Thoracic aorta (tissue), 2 donors: ENCODE data around the gene FCMR. TPM values are rescaled to one million over a fixed set of nuclear protein-coding genes. Genes with fewer than 3 reads are reported as not detected.

ENCODE experiments used
- ATAC-seq: fragments of 150-250 bp; one replicate; pipeline ENCODE4 v1.8.0; 2017; ENCODE audit warnings: low read depth; ENCODE audit not compliant: insufficient number of reproducible peaks, low FRiP score
- DNase-seq: peaks from one replicate; pipeline ENCODE4 v3.0.0-alpha.2; 2020; ENCODE audit warnings: low spot score
- H3K27ac ChIP-seq, 2 donors: fragments of 200-600 bp; sonication (generic); 1 replicate in 1 of 2; 2 replicates in 1 of 2; pipeline ENCODE4 v1.5.1; 2016; ENCODE audit warnings: mild to moderate bottlenecking in 2 of 2, moderate library complexity in 2 of 2
- H3K27me3 ChIP-seq: fragments of 200-600 bp; sonication (generic); replicated peaks from 2 replicates; pipeline ENCODE4 v1.6.0; 2016; ENCODE audit warnings: mild to moderate bottlenecking; ENCODE audit not compliant: insufficient read depth
- H3K36me3 ChIP-seq: fragments of 200-600 bp; sonication (generic); one replicate; pipeline ENCODE4 v1.5.1; 2016
- H3K4me1 ChIP-seq, 2 donors: fragments of 200-600 bp; sonication (generic); 1 replicate in 1 of 2; 2 replicates in 1 of 2; pipeline versions ENCODE4 v1.5.1 to v1.6.0; 2016; ENCODE audit warnings: low read depth in 2 of 2, mild to moderate bottlenecking in 1 of 2; ENCODE audit not compliant: control insufficient read depth in 1 of 2
- H3K4me3 ChIP-seq: fragments of 200-600 bp; sonication (generic); 2 replicates; pipeline ENCODE4 v1.5.1; 2016; ENCODE audit warnings: mild to moderate bottlenecking
- H3K9me3 ChIP-seq: fragments of 200-600 bp; sonication (generic); 2 replicates; pipeline ENCODE4 v1.5.1; 2016
- total RNA-seq, 2 donors: library from RNA; depleted of rRNA; stranded (reverse); fragments of >200 nt; gene quantifications; one replicate each; pipeline versions ENCODE4 v1.1.0 to v1.2.3, GENCODE V29; 2016
- TF ChIP-seq, protein P1 (sequence below): fragments of 200-600 bp; sonication (generic); IDR thresholded peaks from one replicate; pipeline ENCODE4 v1.5.1; 2019; ENCODE audit warnings: antibody characterized with exemption

The FCMR gene
- total RNA-seq, 2 donors from 2014 or later = 5.4 TPM; not detected in 1

DNA sequence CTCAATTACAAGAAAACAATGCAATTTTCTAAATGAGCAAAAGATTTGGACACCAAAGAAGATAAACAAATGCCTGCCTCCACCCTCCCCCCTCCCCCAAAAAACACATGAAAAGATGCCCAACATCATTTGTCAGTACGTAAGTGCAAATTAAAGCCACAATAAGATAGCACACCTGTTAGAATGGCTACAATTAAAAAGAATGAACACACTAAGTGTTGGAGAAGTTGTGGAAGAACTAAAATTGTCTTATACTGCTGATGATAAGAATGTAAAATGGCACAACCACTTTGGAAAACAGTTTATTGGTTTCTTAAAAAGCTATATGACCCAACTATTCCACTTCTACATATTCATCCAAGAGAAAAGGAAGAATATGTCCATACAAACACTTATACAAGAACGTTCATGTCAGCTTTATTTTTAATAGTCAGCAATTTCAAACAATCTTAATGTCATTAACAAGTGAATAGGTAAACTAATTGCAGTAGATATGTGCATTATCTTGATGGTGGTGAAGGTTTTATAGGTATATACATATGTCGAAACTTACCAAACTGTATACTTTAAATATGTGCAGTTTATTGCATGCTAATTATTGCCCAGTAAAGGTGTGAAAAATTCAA, 45.9 kb downstream of the FCMR start:
- TF ChIP-seq, protein P1, sequence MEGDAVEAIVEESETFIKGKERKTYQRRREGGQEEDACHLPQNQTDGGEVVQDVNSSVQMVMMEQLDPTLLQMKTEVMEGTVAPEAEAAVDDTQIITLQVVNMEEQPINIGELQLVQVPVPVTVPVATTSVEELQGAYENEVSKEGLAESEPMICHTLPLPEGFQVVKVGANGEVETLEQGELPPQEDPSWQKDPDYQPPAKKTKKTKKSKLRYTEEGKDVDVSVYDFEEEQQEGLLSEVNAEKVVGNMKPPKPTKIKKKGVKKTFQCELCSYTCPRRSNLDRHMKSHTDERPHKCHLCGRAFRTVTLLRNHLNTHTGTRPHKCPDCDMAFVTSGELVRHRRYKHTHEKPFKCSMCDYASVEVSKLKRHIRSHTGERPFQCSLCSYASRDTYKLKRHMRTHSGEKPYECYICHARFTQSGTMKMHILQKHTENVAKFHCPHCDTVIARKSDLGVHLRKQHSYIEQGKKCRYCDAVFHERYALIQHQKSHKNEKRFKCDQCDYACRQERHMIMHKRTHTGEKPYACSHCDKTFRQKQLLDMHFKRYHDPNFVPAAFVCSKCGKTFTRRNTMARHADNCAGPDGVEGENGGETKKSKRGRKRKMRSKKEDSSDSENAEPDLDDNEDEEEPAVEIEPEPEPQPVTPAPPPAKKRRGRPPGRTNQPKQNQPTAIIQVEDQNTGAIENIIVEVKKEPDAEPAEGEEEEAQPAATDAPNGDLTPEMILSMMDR = no peak
- ATAC-seq = no peak
- no peaks in the 10 kb centered on the region for H3K36me3 ChIP-seq
- DNase-seq = no peak
- H3K4me3 ChIP-seq = no peak overlapping the region
- no peak overlapping the region for H3K27ac ChIP-seq
- H3K9me3 ChIP-seq = peaks cover 14% of the 10 kb centered on the region
- no peaks in the 10 kb centered on the region for H3K4me1 ChIP-seq
- no peaks in the 10 kb centered on the region for H3K27me3 ChIP-seq

DNA sequence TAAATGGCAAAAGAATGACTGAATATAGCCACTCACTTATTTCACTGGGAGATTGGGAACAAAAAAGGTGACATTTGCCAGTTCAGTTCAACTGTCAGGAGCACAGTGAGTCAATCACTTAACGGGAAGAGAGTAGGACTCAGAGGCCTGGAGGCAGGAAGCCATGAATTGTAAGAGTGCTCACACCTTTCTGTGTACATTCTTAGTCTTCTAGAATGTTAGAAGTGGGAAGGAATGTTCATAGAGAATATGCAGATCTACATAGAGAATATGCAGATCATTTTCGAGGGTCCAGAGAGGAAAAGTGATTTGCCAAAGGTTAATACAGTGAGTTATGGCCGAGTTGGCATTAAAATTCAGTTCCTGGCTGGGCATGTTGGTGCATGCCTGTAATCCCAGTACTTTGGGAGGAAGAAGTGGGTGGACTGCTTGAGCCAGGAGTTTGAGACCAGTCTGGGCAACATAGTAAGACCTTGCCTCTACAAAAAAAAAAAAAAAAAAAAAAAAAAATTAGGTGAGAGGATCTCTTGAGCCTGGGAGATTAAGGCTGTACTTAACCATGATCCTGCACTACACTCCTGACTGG, 48.0 kb downstream of the FCMR start:
- no peaks in the 10 kb centered on the region for H3K36me3 ChIP-seq
- no peaks in the 10 kb centered on the region for H3K4me1 ChIP-seq
- peaks cover 10% of the 10 kb centered on the region for H3K9me3 ChIP-seq
- DNase-seq = no peak
- H3K27ac ChIP-seq = no peak overlapping the region
- TF ChIP-seq, protein P1 = no peak
- H3K27me3 ChIP-seq = no peaks in the 10 kb centered on the region
- no peak overlapping the region for H3K4me3 ChIP-seq
- no peak for ATAC-seq

DNA sequence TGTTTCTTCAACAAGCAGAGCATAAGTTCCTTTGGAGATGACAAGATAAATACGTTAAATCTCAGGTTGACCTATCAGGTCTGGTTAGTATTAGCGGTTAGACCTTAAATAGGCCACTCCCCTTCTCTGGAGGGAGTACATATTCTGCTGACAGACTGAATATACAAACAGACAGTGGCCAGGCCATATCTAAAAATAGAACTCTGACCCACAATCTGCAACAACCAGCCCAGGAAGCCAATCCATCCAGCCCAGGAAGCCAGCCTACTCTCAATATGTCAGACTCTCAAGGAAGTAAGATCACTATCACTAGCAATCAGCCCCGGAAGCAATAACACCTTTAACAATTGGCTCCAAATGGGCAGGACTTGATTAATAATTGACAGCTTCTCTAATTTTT, 49.6 kb downstream of the FCMR start:
- H3K27me3 ChIP-seq = no peaks in the 10 kb centered on the region
- no peaks in the 10 kb centered on the region for H3K9me3 ChIP-seq
- H3K27ac ChIP-seq = no peak overlapping the region
- H3K4me3 ChIP-seq = no peak overlapping the region
- TF ChIP-seq, protein P1 = no peak
- ATAC-seq (no peak), DNase-seq (no peak)
- H3K36me3 ChIP-seq = no peaks in the 10 kb centered on the region
- H3K4me1 ChIP-seq = no peaks in the 10 kb centered on the region

DNA sequence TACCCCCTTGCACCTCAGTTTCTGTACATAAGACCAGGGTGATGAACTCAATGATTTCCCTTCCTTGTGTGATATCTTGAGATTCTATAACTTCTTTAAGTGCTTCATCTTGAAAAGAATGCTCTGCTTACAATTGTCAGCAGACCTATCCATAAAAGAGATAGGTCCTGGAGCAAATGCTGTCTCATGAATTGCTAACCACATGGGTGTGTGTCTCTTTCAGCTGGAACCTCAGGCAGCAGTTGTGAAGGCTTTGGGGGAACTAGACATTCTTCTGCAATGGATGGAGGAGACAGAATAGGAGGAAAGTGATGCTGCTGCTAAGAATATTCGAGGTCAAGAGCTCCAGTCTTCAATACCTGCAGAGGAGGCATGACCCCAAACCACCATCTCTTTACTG, 53.5 kb downstream of the FCMR start:
- no peak for ATAC-seq
- Histone ChIP-seq H3K27ac (no peak overlapping the region), H3K9me3 (no peaks in the 10 kb centered on the region), H3K36me3 (no peaks in the 10 kb centered on the region), H3K4me1 (no peaks in the 10 kb centered on the region), H3K27me3 (no peaks in the 10 kb centered on the region), H3K4me3 (no peak overlapping the region)
- DNase-seq = no peak
- TF ChIP-seq, protein P1 = no peak

DNA sequence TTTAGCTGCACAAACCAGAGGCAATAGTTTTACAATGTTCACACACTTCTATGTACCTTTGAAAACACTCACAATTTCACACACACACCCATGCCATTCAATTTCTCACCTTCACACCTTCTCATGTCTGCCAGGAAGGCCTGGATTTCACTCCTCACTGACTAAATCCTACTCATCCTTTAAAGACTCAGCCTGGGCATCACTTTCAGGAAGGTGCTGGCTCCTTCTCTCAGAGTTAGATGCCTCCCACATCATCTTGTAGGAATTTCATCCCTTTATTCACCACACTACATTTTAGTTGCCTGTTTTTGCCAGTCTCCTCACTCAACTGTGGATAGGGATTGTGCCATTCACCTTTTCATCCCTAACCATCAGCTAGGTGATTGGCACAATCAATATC, 54.0 kb downstream of the FCMR start:
- DNase-seq (no peak), ATAC-seq (no peak)
- Histone ChIP-seq H3K9me3 (no peaks in the 10 kb centered on the region), H3K36me3 (no peaks in the 10 kb centered on the region), H3K4me1 (no peaks in the 10 kb centered on the region), H3K4me3 (no peak overlapping the region), H3K27ac (no peak overlapping the region), H3K27me3 (no peaks in the 10 kb centered on the region)
- TF ChIP-seq, protein P1 = no peak
